CD8-positive, alpha-beta memory T cell (primary cell): ENCODE data around the gene AK3. TPM values are rescaled to one million over a fixed set of nuclear protein-coding genes. Genes with fewer than 3 reads are reported as not detected.
"Not testable (repeated sequence)": the region's sequence is repeated elsewhere in the genome, so short reads cannot be mapped to it uniquely, and the experiment has no call there.

ENCODE experiments used
- CTCF ChIA-PET: fragments of 350-600 bp; sonication (Branson Sonifier 250); formaldehyde crosslinking; loops from one replicate; lab custom pipeline; 2021; ENCODE audit warnings: antibody characterized with exemption; lab: Charles Lee
- POLR2A ChIA-PET: fragments of 350-600 bp; sonication (Branson Sonifier 250); formaldehyde crosslinking; loops from one replicate; lab custom pipeline; 2021; ENCODE audit warnings: antibody characterized with exemption; lab: Charles Lee
- DNase-seq, 5 donors: peaks; one replicate each; pipeline versions ENCODE4 v3.0.0 to v3.0.0-alpha.2; 2020 to 2022; ENCODE audit warnings: mixed read lengths in 1 of 5
- H3K27ac ChIP-seq: one replicate; pipeline ENCODE4 v1.7.0; 2013; ENCODE audit warnings: low read depth, mild to moderate bottlenecking, low read length, moderate library complexity
- H3K27me3 ChIP-seq: 2 replicates; pipeline ENCODE4 v1.7.0; 2013; ENCODE audit warnings: low read length, mild to moderate bottlenecking; ENCODE audit not compliant: insufficient read depth, poor library complexity, severe bottlenecking
- H3K36me3 ChIP-seq: 2 replicates; pipeline ENCODE4 v1.7.0; 2013; ENCODE audit warnings: mild to moderate bottlenecking, low read length, moderate library complexity; ENCODE audit not compliant: insufficient read depth
- H3K4me1 ChIP-seq: 2 replicates; pipeline ENCODE4 v1.7.0; 2013; ENCODE audit warnings: mild to moderate bottlenecking, low read length, moderate library complexity; ENCODE audit not compliant: insufficient read depth
- H3K4me3 ChIP-seq: 2 replicates; pipeline ENCODE4 v1.7.0; 2013; ENCODE audit warnings: mild to moderate bottlenecking, low read length
- H3K9me3 ChIP-seq: 2 replicates; pipeline ENCODE4 v1.7.0; 2013; ENCODE audit warnings: mild to moderate bottlenecking, low read length
- H3K27ac Mint-ChIP-seq, 8 donors: one replicate each; pipeline ENCODE4 v1.8.0; 2020 to 2021; ENCODE audit warnings: mixed read lengths in 8 of 8, mild to moderate bottlenecking in 6 of 8, inconsistent platforms in 3 of 8, moderate library complexity in 3 of 8
- H3K27me3 Mint-ChIP-seq, 2 donors: one replicate each; pipeline ENCODE4 v1.8.0; 2020 to 2021; ENCODE audit warnings: mixed read lengths in 2 of 2, mild to moderate bottlenecking in 1 of 2, moderate library complexity in 1 of 2
- H3K36me3 Mint-ChIP-seq, 3 donors: one replicate each; pipeline ENCODE4 v1.8.0; 2020 to 2021; ENCODE audit warnings: mixed read lengths in 3 of 3, inconsistent platforms in 1 of 3, mild to moderate bottlenecking in 1 of 3
- H3K4me1 Mint-ChIP-seq, 3 donors: one replicate each; pipeline ENCODE4 v1.8.0; 2020 to 2021; ENCODE audit warnings: mixed read lengths in 3 of 3, inconsistent platforms in 1 of 3, mild to moderate bottlenecking in 1 of 3
- H3K4me3 Mint-ChIP-seq, 7 donors: one replicate each; pipeline ENCODE4 v1.8.0; 2020 to 2021; ENCODE audit warnings: mixed read lengths in 7 of 7, mild to moderate bottlenecking in 6 of 7, moderate library complexity in 4 of 7, inconsistent platforms in 2 of 7
- H3K9me3 Mint-ChIP-seq, 5 donors: one replicate each; pipeline ENCODE4 v1.8.0; 2020 to 2022; ENCODE audit warnings: mixed read lengths in 5 of 5, mild to moderate bottlenecking in 3 of 5, moderate library complexity in 2 of 5, inconsistent platforms in 1 of 5
- polyA plus RNA-seq: library from polyadenylated mRNA; unstranded; fragments of 300-500 nt; fragmentation: Illumina TruSeq; gene quantifications from one replicate; pipeline ENCODE4 v1.2.3, GENCODE V29; 2021
- total RNA-seq, 2 experiments: library from RNA; stranded (reverse); gene quantifications; one replicate each; pipeline ENCODE4 v1.2.3, GENCODE V29; 2021

The AK3 gene
- total and polyA plus RNA-seq, 3 experiments from 2014 or later = 25.3 to 42.0 (median 29.8) TPM

DNA sequence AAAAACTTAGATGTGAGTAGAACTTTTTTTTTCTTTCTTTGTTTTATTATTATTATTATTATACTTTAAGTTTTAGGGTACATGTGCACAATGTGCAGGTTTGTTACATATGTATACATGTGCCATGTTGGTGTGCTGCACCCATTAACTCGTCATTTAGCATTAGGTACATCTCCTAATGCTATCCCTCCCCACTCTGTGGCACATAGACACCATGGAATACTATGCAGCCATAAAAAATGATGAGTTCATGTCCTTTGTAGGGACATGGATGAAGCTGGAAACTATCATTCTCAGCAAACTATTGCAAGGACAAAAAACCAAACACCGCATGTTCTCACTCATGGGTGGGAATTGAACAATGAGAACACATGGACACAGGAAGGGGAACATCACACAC, 34.0 kb upstream of the AK3 start:
- H3K27ac Mint-ChIP-seq, H3K9me3 Mint-ChIP-seq, H3K27ac ChIP-seq, H3K36me3 Mint-ChIP-seq, H3K27me3 ChIP-seq, H3K4me1 Mint-ChIP-seq, H3K9me3 ChIP-seq, DNase-seq, H3K4me3 ChIP-seq, H3K4me1 ChIP-seq, POLR2A ChIA-PET, H3K36me3 ChIP-seq, H3K4me3 Mint-ChIP-seq, CTCF ChIA-PET: not testable (repeated sequence)
- H3K27me3 Mint-ChIP-seq = peaks cover 2 to 14% of the 10 kb centered on the region in 2 donors

DNA sequence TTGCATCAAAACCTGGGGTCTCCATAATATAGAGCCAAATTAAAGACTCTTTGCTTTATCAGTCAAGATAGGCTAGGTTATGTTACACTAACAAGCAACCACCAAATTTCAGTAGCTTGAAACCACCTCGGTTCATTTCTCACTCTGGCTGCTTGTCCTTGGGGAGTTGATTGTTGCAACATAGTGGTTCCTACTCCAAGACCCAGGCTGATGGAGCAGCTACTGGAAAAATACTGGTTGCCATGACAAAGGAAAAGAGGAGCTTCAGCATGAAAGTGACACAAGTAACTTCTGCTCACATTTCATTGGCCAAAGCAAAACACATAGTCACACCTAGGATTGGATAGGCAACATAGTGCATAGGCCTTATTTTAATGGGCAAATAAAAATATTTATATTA, 33.2 kb upstream of the AK3 start:
- CTCF ChIA-PET = interaction anchor here (0.8 to 1.1 kb wide), 2 partner anchors 11 to 668 kb away, joined by 3 read pairs; no protein-coding TSS in a partner anchor
- H3K36me3 Mint-ChIP-seq = peaks cover 0 to 7% (median 3%) of the 10 kb centered on the region in 3 donors

DNA sequence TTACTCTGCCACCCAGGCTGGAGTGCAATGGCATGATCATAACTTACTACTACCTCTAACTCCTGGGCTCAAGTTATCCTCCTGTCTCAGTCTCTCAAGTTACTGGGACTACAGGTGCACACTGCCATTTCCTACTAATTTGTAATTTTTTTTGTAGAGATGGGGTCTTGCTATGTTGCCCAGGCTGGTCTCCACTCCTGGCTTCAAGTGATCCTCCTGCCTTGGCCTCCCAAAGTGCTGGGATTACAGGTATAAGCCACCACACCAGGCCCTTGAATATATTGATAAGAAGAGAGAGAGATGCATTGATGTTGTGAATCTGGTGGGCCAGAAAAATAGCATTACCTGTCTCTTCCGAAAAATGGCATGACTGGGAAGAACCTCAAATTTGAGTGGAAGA, 30.8 kb upstream of the AK3 start:
- Histone ChIP-seq H3K27ac (no peak overlapping the region), H3K36me3 (no peaks in the 10 kb centered on the region)
- no peaks in the 10 kb centered on the region for H3K4me1 Mint-ChIP-seq

More for the DNA sequence above, 33.2 kb upstream of the AK3 start:
- no peak overlapping the region for H3K4me3 ChIP-seq
- H3K36me3 ChIP-seq = no peaks in the 10 kb centered on the region
- no peaks in the 10 kb centered on the region for H3K4me1 Mint-ChIP-seq
- POLR2A ChIA-PET = no interaction called here
- H3K27ac ChIP-seq = no peak overlapping the region
- H3K9me3 ChIP-seq = no peaks in the 10 kb centered on the region
- no peak for DNase-seq
- no peak overlapping the region for H3K4me3 Mint-ChIP-seq
- H3K27me3 ChIP-seq = no peaks in the 10 kb centered on the region
- H3K9me3 Mint-ChIP-seq = no peaks in the 10 kb centered on the region
- H3K27ac Mint-ChIP-seq = no peak overlapping the region
- no peaks in the 10 kb centered on the region for H3K4me1 ChIP-seq
- peaks cover 0 to 8% of the 10 kb centered on the region in 2 donors for H3K27me3 Mint-ChIP-seq

DNA sequence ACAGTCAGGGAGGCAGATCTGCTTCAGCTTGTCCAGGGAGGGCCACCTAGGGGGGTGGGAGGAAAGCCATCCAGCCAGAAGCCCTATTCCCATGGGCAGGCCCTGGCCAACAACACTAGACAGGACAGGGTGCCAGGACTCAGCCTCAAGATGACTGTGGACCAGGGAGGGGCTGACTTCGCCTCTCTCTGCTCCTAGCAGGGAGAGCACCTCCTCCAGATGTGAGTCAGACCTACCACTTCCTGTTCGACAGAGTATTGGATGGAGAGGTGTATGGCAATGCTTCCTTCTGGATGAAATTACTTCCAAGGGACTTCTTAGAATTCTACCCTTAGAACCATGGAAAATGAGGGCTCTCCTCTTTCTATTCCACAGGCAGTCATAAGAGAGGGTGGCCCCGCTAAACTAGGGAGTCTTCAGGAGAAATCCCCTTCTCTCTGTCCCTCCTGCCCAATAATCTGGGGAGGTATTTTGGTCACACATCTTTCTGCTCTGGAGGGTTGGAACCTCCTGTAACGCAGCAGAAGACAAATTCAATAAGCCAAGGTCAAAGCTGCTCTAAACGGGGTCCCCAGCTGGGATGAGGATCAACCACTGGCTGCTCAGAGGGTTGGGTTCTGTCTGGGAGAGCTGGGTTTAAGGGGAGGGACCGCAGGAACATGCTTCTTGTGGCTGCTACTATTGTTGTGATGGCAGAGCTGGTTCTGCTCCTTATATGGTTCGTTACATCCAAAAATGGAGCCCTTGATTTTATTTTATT, 28.5 kb upstream of the AK3 start:
- H3K27ac ChIP-seq = no peak overlapping the region
- H3K27me3 ChIP-seq = no peaks in the 10 kb centered on the region
- Mint-ChIP-seq H3K9me3 (no peaks in the 10 kb centered on the region), H3K27ac (no peak overlapping the region), H3K27me3 (no peaks in the 10 kb centered on the region), H3K36me3 (peaks cover 0 to 2% (median 0%) of the 10 kb centered on the region in 3 donors), H3K4me1 (no peaks in the 10 kb centered on the region), H3K4me3 (no peak overlapping the region)
- H3K9me3 ChIP-seq = no peaks in the 10 kb centered on the region
- ChIA-PET CTCF (interaction anchor here (1.4 to 3.0 kb wide), 2 partner anchors 10 to 218 kb away, joined by 3 to 13 read pairs; no protein-coding TSS in a partner anchor), POLR2A (no interaction called here)
- H3K4me1 ChIP-seq = no peaks in the 10 kb centered on the region
- H3K36me3 ChIP-seq = no peaks in the 10 kb centered on the region
- H3K4me3 ChIP-seq = no peak overlapping the region
- no peak for DNase-seq

More for the DNA sequence above, 30.8 kb upstream of the AK3 start:
- no peaks in the 10 kb centered on the region for H3K9me3 ChIP-seq
- Mint-ChIP-seq H3K36me3 (peaks cover 0 to 7% (median 3%) of the 10 kb centered on the region in 3 donors), H3K27me3 (peaks cover 0 to 7% of the 10 kb centered on the region in 2 donors), H3K9me3 (no peaks in the 10 kb centered on the region), H3K4me3 (no peak overlapping the region), H3K27ac (no peak overlapping the region)
- H3K4me1 ChIP-seq = no peaks in the 10 kb centered on the region
- no peak overlapping the region for H3K4me3 ChIP-seq
- H3K27me3 ChIP-seq = no peaks in the 10 kb centered on the region
- CTCF ChIA-PET = interaction anchor here (0.9 to 1.2 kb wide), 2 partner anchors 12 to 46 kb away, joined by 3 to 5 read pairs; no protein-coding TSS in a partner anchor
- DNase-seq = no peak
- POLR2A ChIA-PET = no interaction called here

- Histone ChIP-seq H3K4me3 (no peak overlapping the region), H3K27me3 (no peaks in the 10 kb centered on the region), H3K27ac (no peak overlapping the region), H3K9me3 (no peaks in the 10 kb centered on the region), H3K36me3 (no peaks in the 10 kb centered on the region), H3K4me1 (no peaks in the 10 kb centered on the region)
- H3K4me1 Mint-ChIP-seq = no peaks in the 10 kb centered on the region
- no peak for DNase-seq
- POLR2A ChIA-PET = no interaction called here
- H3K4me3 Mint-ChIP-seq = no peak overlapping the region
- H3K9me3 Mint-ChIP-seq = no peaks in the 10 kb centered on the region
- H3K27me3 Mint-ChIP-seq = no peaks in the 10 kb centered on the region
- H3K36me3 Mint-ChIP-seq = peaks cover 0 to 2% (median 0%) of the 10 kb centered on the region in 3 donors
- CTCF ChIA-PET = interaction anchor here (1.4 to 3.0 kb wide), 2 partner anchors 9 to 219 kb away, joined by 3 to 13 read pairs; no protein-coding TSS in a partner anchor
- H3K27ac Mint-ChIP-seq = no peak overlapping the region
These were observed 27.7 kb upstream of the AK3 start for GRCh38 chr9:4768681-4769080.

- H3K27ac Mint-ChIP-seq = peak overlapping the region in 1 of 8 donors; percentile 61
- no peak overlapping the region for H3K4me3 Mint-ChIP-seq
- Histone ChIP-seq H3K4me1 (no peaks in the 10 kb centered on the region), H3K4me3 (no peak overlapping the region), H3K36me3 (no peaks in the 10 kb centered on the region), H3K9me3 (no peaks in the 10 kb centered on the region), H3K27me3 (no peaks in the 10 kb centered on the region), H3K27ac (no peak overlapping the region)
- peaks cover 8 to 11% (median 10%) of the 10 kb centered on the region in 3 donors for H3K4me1 Mint-ChIP-seq
- POLR2A ChIA-PET = no interaction called here
- no peaks in the 10 kb centered on the region for H3K9me3 Mint-ChIP-seq
- H3K36me3 Mint-ChIP-seq = no peaks in the 10 kb centered on the region
- CTCF ChIA-PET = interaction anchor here (1.2 to 10.4 kb wide), 4 partner anchors 19 to 226 kb away, joined by 3 to 93 read pairs (median 12); partner anchors contain the start of genes JAK2 and RCL1
- DNase-seq = no peak
- peaks cover 0 to 9% of the 10 kb centered on the region in 2 donors for H3K27me3 Mint-ChIP-seq
These were observed 23.0 kb upstream of the AK3 start for GRCh38 chr9:4764033-4764432.

DNA sequence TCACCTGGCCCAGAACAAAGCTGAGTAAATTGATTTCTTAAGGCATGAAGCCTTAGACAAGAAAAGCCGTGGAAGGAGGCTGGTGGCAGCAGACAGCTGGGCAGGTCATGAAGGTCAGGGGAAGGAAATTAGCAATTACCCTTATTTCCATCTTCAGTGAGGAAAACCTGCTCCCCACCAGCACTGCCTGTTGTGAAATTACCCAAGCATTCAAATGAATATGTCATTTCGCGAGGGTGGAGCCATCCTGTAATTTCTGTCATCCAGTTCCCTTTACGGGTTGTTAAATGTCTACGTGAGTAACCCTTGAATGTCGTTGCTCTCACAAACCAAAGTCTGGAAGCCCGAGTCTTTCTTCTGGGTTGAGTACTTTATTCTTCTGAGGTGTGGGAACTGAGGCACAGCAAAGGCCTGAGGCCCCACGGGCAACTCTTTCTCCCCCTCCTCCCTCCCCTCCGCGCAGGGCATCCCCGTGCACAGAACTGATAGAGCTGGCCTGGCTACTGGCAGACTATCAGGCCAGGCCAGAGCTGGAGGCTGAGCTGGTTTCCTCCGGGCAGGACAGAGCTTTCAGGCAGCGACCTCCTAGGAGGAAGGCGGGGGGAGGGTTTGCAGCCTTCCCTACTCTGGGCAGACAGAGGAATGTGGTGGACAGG, 22.0 kb upstream of the AK3 start:
- no peak overlapping the region for H3K4me3 ChIP-seq

More for the DNA sequence above, 22.0 kb upstream of the AK3 start:
- H3K27ac ChIP-seq = no peak overlapping the region
- no peaks in the 10 kb centered on the region for H3K4me1 ChIP-seq
- CTCF ChIA-PET = interaction anchor here (0.6 to 10.4 kb wide), 17 partner anchors 8 to 838 kb away, joined by 3 to 93 read pairs (median 3); partner anchors contain the start of genes AK3, JAK2 and RCL1
- Mint-ChIP-seq H3K4me1 (peaks cover 8 to 11% (median 10%) of the 10 kb centered on the region in 3 donors), H3K4me3 (peak overlapping the region in 3 of 7 donors; percentile 22 to 42 (median 27)), H3K27ac (peak overlapping the region in 3 of 8 donors; percentile 17 to 51 (median 30)), H3K36me3 (no peaks in the 10 kb centered on the region), H3K27me3 (peaks cover 0 to 9% of the 10 kb centered on the region in 2 donors), H3K9me3 (no peaks in the 10 kb centered on the region)
- DNase-seq = no peak
- no peaks in the 10 kb centered on the region for H3K36me3 ChIP-seq
- POLR2A ChIA-PET = interaction anchor here (0.6 kb wide), 1 partner anchor 841 kb away, joined by 3 read pairs; no protein-coding TSS in a partner anchor
- no peaks in the 10 kb centered on the region for H3K27me3 ChIP-seq
- no peaks in the 10 kb centered on the region for H3K9me3 ChIP-seq
